ENCODE data around the gene GABRB1. TPM values are rescaled to one million over a fixed set of nuclear protein-coding genes. Genes with fewer than 3 reads are reported as not detected.

GABRB1 gene
- total RNA-seq, 1 donor from 2014 or later = not detected

GRCh38 chr4:47382846-47383360 lies 351.5 kb downstream of the GABRB1 start:
- Mint-ChIP-seq H3K4me1 (no peaks in the 10 kb centered on the region), H3K27ac (no peak overlapping the region), H3K9me3 (no peaks in the 10 kb centered on the region), H3K27me3 (peaks cover 8% of the 10 kb centered on the region), H3K36me3 (ENCODE audit: low read depth) (no peaks in the 10 kb centered on the region), H3K4me3 (no peak overlapping the region)
- TF ChIP-seq CTCF (IDR thresholded peaks at IDR 0.05) = no peak
- intact Hi-C loops (cut with micrococcal nuclease) = loop anchor here (1.0 to 10.0 kb wide), 2 partner anchors 258 to 454 kb away; no protein-coding TSS in a partner anchor
- CTCF ChIA-PET = interaction anchor here (0.6 to 1.3 kb wide), 7 partner anchors 10 to 1501 kb away, joined by 3 to 11 read pairs (median 3); partner anchors contain the start of gene ATP10D
- DNase-seq = no peak
- POLR2A ChIA-PET = no interaction called here
- no peak for ATAC-seq (ENCODE audit: low read depth)

- no peak for TF ChIP-seq CTCF (IDR thresholded peaks at IDR 0.05)
- DNase-seq (no peak), ATAC-seq (ENCODE audit: low read depth) (no peak)
- ChIA-PET POLR2A (no interaction called here), CTCF (interaction anchor here (0.6 to 1.3 kb wide), 6 partner anchors 28 to 1502 kb away, joined by 3 to 11 read pairs (median 3); partner anchors contain the start of gene ATP10D)
- H3K4me3 Mint-ChIP-seq = no peak overlapping the region
- H3K36me3 Mint-ChIP-seq (ENCODE audit: low read depth) = no peaks in the 10 kb centered on the region
- H3K27ac Mint-ChIP-seq = no peak overlapping the region
- H3K4me1 Mint-ChIP-seq = no peaks in the 10 kb centered on the region
- intact Hi-C loops (cut with micrococcal nuclease) = loop anchor here (1.0 to 10.0 kb wide), 2 partner anchors 259 to 453 kb away; no protein-coding TSS in a partner anchor
- no peaks in the 10 kb centered on the region for H3K9me3 Mint-ChIP-seq
- peaks cover 8% of the 10 kb centered on the region for H3K27me3 Mint-ChIP-seq
These were observed 352.6 kb downstream of the GABRB1 start for GRCh38 chr4:47383829-47384427.

- ChIA-PET POLR2A (no interaction called here), CTCF (no interaction called here)
- DNase-seq (no peak), ATAC-seq (ENCODE audit: low read depth) (no peak)
- no peaks in the 10 kb centered on the region for H3K4me1 Mint-ChIP-seq
- intact Hi-C loops (cut with micrococcal nuclease) = loop anchor here (10.0 kb wide), 1 partner anchor 261 kb away; no protein-coding TSS in a partner anchor
- H3K36me3 Mint-ChIP-seq (ENCODE audit: low read depth) = no peaks in the 10 kb centered on the region
- H3K27ac Mint-ChIP-seq = no peak overlapping the region
- no peak overlapping the region for H3K4me3 Mint-ChIP-seq
- no peak for TF ChIP-seq CTCF (IDR thresholded peaks at IDR 0.05)
- peaks cover 8% of the 10 kb centered on the region for H3K27me3 Mint-ChIP-seq
- H3K9me3 Mint-ChIP-seq = no peaks in the 10 kb centered on the region
These were observed 354.8 kb downstream of the GABRB1 start for GRCh38 chr4:47386146-47386545.

- no peak for DNase-seq
- ChIA-PET POLR2A (no interaction called here), CTCF (no interaction called here)
- Mint-ChIP-seq H3K27ac (no peak overlapping the region), H3K27me3 (peaks cover 8% of the 10 kb centered on the region), H3K4me3 (no peak overlapping the region), H3K9me3 (no peaks in the 10 kb centered on the region), H3K4me1 (no peaks in the 10 kb centered on the region), H3K36me3 (ENCODE audit: low read depth) (no peaks in the 10 kb centered on the region)
- intact Hi-C loops (cut with micrococcal nuclease) = loop anchor here (10.0 kb wide), 1 partner anchor 262 kb away; no protein-coding TSS in a partner anchor
- TF ChIP-seq CTCF (IDR thresholded peaks at IDR 0.05) = no peak
- ATAC-seq (ENCODE audit: low read depth) = no peak
These were observed 355.3 kb downstream of the GABRB1 start for GRCh38 chr4:47386561-47387235.

GRCh38 chr4:47390428-47391125 lies 359.2 kb downstream of the GABRB1 start:
- TF ChIP-seq CTCF (IDR thresholded peaks at IDR 0.05) = no peak
- Mint-ChIP-seq H3K36me3 (ENCODE audit: low read depth) (no peaks in the 10 kb centered on the region), H3K27ac (no peak overlapping the region), H3K4me1 (no peaks in the 10 kb centered on the region), H3K4me3 (no peak overlapping the region), H3K9me3 (no peaks in the 10 kb centered on the region), H3K27me3 (peaks cover 4% of the 10 kb centered on the region)
- CTCF ChIA-PET = no interaction called here
- DNase-seq (no peak), ATAC-seq (ENCODE audit: low read depth) (no peak)
- intact Hi-C loops (cut with micrococcal nuclease) = no loop called here
- POLR2A ChIA-PET = no interaction called here

Measured in activated B cell treated with CpG ODN at 0.5 μM for 24 hours (primary cell).